LNCaP clone FGC (cell line): ENCODE data around the gene WBP4.
"Not testable (repeated sequence)": the region's sequence is repeated elsewhere in the genome, so short reads cannot be mapped to it uniquely, and the experiment has no call there.

Experiments
- DNase-seq: peaks from one replicate; pipeline ENCODE4 v3.0.0-alpha.2; 2011; ENCODE audit warnings: low read depth
- H3K4me3 ChIP-seq: 2 replicates; pipeline ENCODE4 v1.5.1; 2011; ENCODE audit warnings: mild to moderate bottlenecking, low read depth, low read length, control low read depth
- TF ChIP-seq, protein P1 (sequence below): IDR thresholded peaks from 2 replicates; pipeline ENCODE4 v1.5.1; 2012; ENCODE audit warnings: mild to moderate bottlenecking; ENCODE audit not compliant: control insufficient read depth, insufficient read depth; ENCODE audit errors: extremely low read depth

WBP4 gene

GRCh38 chr13:41107584-41108014 is 46.3 kb downstream of the WBP4 start:
- H3K4me3 ChIP-seq: no peak overlapping the region
- DNase-seq: no peak
- TF ChIP-seq, protein P1, sequence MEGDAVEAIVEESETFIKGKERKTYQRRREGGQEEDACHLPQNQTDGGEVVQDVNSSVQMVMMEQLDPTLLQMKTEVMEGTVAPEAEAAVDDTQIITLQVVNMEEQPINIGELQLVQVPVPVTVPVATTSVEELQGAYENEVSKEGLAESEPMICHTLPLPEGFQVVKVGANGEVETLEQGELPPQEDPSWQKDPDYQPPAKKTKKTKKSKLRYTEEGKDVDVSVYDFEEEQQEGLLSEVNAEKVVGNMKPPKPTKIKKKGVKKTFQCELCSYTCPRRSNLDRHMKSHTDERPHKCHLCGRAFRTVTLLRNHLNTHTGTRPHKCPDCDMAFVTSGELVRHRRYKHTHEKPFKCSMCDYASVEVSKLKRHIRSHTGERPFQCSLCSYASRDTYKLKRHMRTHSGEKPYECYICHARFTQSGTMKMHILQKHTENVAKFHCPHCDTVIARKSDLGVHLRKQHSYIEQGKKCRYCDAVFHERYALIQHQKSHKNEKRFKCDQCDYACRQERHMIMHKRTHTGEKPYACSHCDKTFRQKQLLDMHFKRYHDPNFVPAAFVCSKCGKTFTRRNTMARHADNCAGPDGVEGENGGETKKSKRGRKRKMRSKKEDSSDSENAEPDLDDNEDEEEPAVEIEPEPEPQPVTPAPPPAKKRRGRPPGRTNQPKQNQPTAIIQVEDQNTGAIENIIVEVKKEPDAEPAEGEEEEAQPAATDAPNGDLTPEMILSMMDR: no peak

DNA sequence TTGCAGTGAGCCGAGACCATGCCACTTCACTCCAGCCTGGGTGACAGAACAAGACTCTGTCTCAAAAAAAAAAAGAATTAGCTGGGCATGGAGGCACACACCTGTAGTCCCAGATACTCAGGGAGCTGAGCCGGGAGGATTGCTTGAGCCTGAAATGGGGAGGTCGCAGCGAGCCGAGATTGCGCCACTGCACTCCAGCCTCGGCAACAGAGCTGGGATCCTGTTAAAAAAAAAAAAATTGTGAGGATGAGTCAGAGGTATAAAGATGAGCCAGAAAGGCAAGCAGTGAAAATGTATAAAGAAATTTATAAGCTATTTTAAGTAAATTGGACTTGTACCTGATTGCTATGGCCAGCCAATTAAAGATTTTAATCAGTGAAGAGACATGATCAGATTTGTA is 50.1 kb downstream of the WBP4 start:
- no peak for DNase-seq
- H3K4me3 ChIP-seq: no peak overlapping the region
- TF ChIP-seq, protein P1: no peak

DNA sequence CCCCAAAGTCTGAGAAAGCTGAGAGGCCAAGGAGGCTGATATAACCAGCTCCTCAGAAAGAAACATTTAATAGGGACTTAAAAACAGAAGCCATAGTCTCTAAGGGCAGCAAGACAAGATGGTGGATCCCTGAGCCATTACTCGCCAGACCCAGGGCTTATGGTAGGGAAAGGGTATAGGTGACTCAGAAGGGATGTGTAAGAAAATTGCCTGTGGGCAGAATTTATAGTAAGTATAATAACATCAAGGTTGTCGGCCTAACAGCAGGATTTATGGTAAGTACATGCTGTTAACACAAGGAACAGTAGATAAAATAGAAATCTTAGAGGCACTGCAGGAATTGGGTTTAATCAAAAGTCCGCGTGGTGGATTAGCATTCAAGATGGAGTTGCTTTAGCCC is 56.6 kb downstream of the WBP4 start:
- H3K4me3 ChIP-seq: no peak overlapping the region
- DNase-seq: no peak
- TF ChIP-seq, protein P1: no peak

DNA sequence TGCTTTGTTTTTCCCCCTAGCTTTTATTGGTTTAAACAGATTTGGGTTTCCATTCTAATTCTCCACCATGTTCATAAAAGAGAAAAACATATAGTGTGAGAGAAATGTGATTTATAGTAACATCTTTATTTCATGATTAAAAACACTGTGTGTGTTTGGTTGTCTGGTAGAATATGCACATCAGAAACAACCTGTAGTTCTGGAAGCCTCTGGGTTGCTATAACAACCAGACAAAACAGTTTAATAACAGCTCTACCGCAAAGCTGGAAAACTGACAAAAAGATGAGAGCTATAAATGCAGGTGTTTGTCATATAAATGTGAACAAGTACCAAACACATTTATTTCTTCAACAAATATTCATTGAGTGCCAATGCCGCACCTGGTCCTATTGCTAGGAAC is 61.5 kb downstream of the WBP4 start:
- H3K4me3 ChIP-seq: no peak overlapping the region
- TF ChIP-seq, protein P1: no peak
- DNase-seq: peak; percentile 56

GRCh38 chr13:41127701-41128100 is 66.4 kb downstream of the WBP4 start:
- DNase-seq: no peak
- H3K4me3 ChIP-seq: no peak overlapping the region
- TF ChIP-seq, protein P1: no peak

DNA sequence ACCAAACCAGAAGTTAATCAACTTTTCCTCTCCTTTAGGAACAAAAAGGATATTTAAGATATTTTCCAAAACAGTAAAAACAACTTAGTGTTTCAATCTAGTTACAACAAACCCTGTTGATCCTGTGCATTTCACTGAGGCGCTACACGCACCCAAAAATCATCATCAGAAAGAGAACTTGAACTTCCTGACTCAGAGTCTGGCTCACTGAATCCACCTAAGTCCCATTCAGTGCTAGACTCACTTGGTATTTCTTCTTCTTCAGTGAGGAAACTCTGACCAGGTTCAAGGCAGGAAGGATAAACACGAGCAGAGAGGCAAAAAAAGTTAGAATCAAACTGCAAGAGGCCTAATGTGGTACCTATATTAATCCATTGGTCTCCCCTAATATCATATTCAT is 69.0 kb downstream of the WBP4 start:
- no peak overlapping the region for H3K4me3 ChIP-seq
- no peak for DNase-seq
- TF ChIP-seq, protein P1: no peak

GRCh38 chr13:41131189-41131588 is 69.9 kb downstream of the WBP4 start:
- not testable (repeated sequence) for DNase-seq, H3K4me3 ChIP-seq

GRCh38 chr13:41131660-41132511 is 70.6 kb downstream of the WBP4 start:
- not testable (repeated sequence) for DNase-seq
- H3K4me3 ChIP-seq: peak overlapping the region; percentile 80
